ENCODE measurements around the gene GRK7. TPM values are rescaled to one million over a fixed set of nuclear protein-coding genes. Genes with fewer than 3 reads are reported as not detected.

Gene GRK7
- total and polyA plus RNA-seq, 2 of the 4 experiments (the other 2 are of a cell fraction): not detected

DNA sequence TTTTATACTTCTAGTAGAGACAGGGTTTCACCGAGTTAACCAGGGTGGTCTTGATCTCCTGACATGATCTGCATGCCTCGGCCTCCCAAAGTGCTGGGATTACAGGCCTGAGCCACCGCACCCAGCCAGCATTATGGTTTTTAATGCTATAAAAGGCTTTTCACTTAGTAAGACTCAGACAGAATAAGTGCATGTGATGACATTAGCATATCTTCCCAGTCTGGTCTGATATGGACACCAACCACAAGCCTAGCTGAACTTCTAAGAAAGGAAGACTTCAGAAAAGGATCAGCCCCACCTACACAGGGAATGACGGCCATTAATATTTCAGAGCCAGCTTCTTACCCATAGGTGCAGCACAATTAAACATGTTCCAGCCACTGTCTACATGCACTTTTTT, 27.0 kb downstream of the GRK7 start:
- no peak overlapping the region for H4K91ac ChIP-seq (ENCODE audit: insufficient read depth, low read depth, low read length)
- no peaks in the 10 kb centered on the region for H3K36me3 ChIP-seq (ENCODE audit: control insufficient read depth, insufficient read depth, low read length)
- no peaks in the 10 kb centered on the region for H3K9me1 ChIP-seq (ENCODE audit: insufficient read depth, low read length)
- H2AFZ ChIP-seq (replicated peaks; ENCODE audit: low read length, poor library complexity): no peak overlapping the region
- no peak overlapping the region for H3K56ac ChIP-seq (ENCODE audit: extremely low read depth, insufficient read depth, low read length)
- H3K4ac ChIP-seq (ENCODE audit: low read depth, low read length): no peak overlapping the region
- intact Hi-C loops (cut with micrococcal nuclease) (no loop called here), in situ Hi-C loops (cut with MboI; ENCODE audit: low sequenced_read_pairs) (no loop called here), dilution Hi-C loops (cut with HindIII; ENCODE audit: low sequenced_read_pairs, unreplicated experiment) (no loop called here)
- no peak overlapping the region for H2BK5ac ChIP-seq (ENCODE audit: low read depth, low read length, poor library complexity, severe bottlenecking)
- no peak overlapping the region for H2AK9ac ChIP-seq (replicated peaks; ENCODE audit: low read depth, low read length, poor library complexity)
- no peaks in the 10 kb centered on the region for H3K9me3 ChIP-seq (ENCODE audit: control insufficient read depth, insufficient read depth, low read length)
- no peaks in the 10 kb centered on the region for H4K20me1 ChIP-seq (ENCODE audit: insufficient read depth, low read length)
- ChIA-PET CTCF (interaction anchor here (0.6 kb wide), 1 partner anchor 190 kb away, joined by 3 read pairs; no protein-coding TSS in a partner anchor), POLR2A (ENCODE audit: unreplicated experiment) (no interaction called here)
- H3K23ac ChIP-seq (ENCODE audit: low read depth, low read length): no peak overlapping the region
- no peaks in the 10 kb centered on the region for H3K79me1 ChIP-seq (ENCODE audit: low read depth in 1 of 2, low read length in 2 of 2)
- no peak overlapping the region for H2AK5ac ChIP-seq (ENCODE audit: low read depth, low read length)
- no peak overlapping the region for H3K27ac ChIP-seq (ENCODE audit: insufficient read depth, low read length)
- H3K4me1 ChIP-seq (ENCODE audit: control insufficient read depth, insufficient read depth, low read length): no peaks in the 10 kb centered on the region
- H4K8ac ChIP-seq (ENCODE audit: low read depth in 2 of 2, low read length in 2 of 2): no peak overlapping the region
- H4K5ac ChIP-seq (ENCODE audit: low read depth, low read length): no peak overlapping the region
- no peak overlapping the region for H3K4me3 ChIP-seq (ENCODE audit: insufficient read depth, low read depth, low read length)
- no peak overlapping the region for H2BK120ac ChIP-seq (ENCODE audit: low read depth, low read length)
- DNase-seq (no peak), ATAC-seq (ENCODE audit: low read depth) (no peak)
- H2BK20ac ChIP-seq (ENCODE audit: low read depth, low read length): no peak overlapping the region
- TF ChIP-seq FOS (IDR thresholded peaks at IDR 0.05; ENCODE audit: low read depth, low read length) (no peak), RFX5 (IDR thresholded peaks at IDR 0.05; ENCODE audit: low read depth, low read length) (no peak), RCOR1 (IDR thresholded peaks at IDR 0.05; ENCODE audit: insufficient replicate concordance, low read length) (no peak), RAD21 (IDR thresholded peaks at IDR 0.05; ENCODE audit: low read length) (no peak), MXI1 (IDR thresholded peaks at IDR 0.05; ENCODE audit: borderline replicate concordance, low read depth, low read length) (no peak), CEBPB (IDR thresholded peaks at IDR 0.05; ENCODE audit: low read depth, low read length) (no peak), NFE2L2 (IDR thresholded peaks at IDR 0.05; ENCODE audit: low read depth, low read length) (no peak), MAFK (IDR thresholded peaks at IDR 0.05; ENCODE audit: low read depth, low read length) (no peak), POLR2A (IDR thresholded peaks at IDR 0.05; ENCODE audit: low read depth, low read length) (no peak), MAZ (IDR thresholded peaks at IDR 0.05; ENCODE audit: borderline replicate concordance, low read depth, low read length) (no peak), SMC3 (IDR thresholded peaks at IDR 0.05; ENCODE audit: low read depth, low read length) (no peak), CHD1 (IDR thresholded peaks at IDR 0.05; ENCODE audit: low read depth, low read length) (no peak), BHLHE40 (IDR thresholded peaks at IDR 0.05; ENCODE audit: low read depth, low read length) (no peak)
- TF ChIP-seq, protein P1, sequence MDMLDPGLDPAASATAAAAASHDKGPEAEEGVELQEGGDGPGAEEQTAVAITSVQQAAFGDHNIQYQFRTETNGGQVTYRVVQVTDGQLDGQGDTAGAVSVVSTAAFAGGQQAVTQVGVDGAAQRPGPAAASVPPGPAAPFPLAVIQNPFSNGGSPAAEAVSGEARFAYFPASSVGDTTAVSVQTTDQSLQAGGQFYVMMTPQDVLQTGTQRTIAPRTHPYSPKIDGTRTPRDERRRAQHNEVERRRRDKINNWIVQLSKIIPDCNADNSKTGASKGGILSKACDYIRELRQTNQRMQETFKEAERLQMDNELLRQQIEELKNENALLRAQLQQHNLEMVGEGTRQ (IDR thresholded peaks at IDR 0.05; ENCODE audit: low read depth, low read length): no peak
- TF ChIP-seq, protein P2, sequence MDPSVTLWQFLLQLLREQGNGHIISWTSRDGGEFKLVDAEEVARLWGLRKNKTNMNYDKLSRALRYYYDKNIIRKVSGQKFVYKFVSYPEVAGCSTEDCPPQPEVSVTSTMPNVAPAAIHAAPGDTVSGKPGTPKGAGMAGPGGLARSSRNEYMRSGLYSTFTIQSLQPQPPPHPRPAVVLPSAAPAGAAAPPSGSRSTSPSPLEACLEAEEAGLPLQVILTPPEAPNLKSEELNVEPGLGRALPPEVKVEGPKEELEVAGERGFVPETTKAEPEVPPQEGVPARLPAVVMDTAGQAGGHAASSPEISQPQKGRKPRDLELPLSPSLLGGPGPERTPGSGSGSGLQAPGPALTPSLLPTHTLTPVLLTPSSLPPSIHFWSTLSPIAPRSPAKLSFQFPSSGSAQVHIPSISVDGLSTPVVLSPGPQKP (IDR thresholded peaks at IDR 0.05; ENCODE audit: borderline replicate concordance, low read depth, low read length): no peak
- TF ChIP-seq, protein P3, sequence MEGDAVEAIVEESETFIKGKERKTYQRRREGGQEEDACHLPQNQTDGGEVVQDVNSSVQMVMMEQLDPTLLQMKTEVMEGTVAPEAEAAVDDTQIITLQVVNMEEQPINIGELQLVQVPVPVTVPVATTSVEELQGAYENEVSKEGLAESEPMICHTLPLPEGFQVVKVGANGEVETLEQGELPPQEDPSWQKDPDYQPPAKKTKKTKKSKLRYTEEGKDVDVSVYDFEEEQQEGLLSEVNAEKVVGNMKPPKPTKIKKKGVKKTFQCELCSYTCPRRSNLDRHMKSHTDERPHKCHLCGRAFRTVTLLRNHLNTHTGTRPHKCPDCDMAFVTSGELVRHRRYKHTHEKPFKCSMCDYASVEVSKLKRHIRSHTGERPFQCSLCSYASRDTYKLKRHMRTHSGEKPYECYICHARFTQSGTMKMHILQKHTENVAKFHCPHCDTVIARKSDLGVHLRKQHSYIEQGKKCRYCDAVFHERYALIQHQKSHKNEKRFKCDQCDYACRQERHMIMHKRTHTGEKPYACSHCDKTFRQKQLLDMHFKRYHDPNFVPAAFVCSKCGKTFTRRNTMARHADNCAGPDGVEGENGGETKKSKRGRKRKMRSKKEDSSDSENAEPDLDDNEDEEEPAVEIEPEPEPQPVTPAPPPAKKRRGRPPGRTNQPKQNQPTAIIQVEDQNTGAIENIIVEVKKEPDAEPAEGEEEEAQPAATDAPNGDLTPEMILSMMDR (conservative IDR thresholded peaks at IDR 0.05; ENCODE audit: low read depth, low read length): no peak
- 70% methylated on average over 2 of the region's 4 CpGs; no CpG with 5 or more reads in 1 of the 2 experiments for WGBS, 2 experiments (ENCODE audit: extremely low coverage in 2 of 2, insufficient read length in 1 of 2)
- H3K27me3 ChIP-seq (ENCODE audit: control insufficient read depth, insufficient read depth, low read length): peaks cover 4% of the 10 kb centered on the region
- no peak overlapping the region for H3K14ac ChIP-seq (replicated peaks; ENCODE audit: low read depth, low read length)
- H3K9ac ChIP-seq (ENCODE audit: low read depth, low read length): no peak overlapping the region
- BruUV-seq (replicated peaks): no TSS peak
- no peak overlapping the region for H2BK15ac ChIP-seq (ENCODE audit: low read depth, low read length)
- no peak overlapping the region for H3K18ac ChIP-seq (ENCODE audit: low read depth, low read length)
- H3K4me2 ChIP-seq (ENCODE audit: low read depth, low read length): no peak overlapping the region

Data from IMR-90 (cell line).